Type B pancreatic cell (in vitro differentiated cells): ENCODE measurements around the gene RNF166. TPM values are rescaled to one million over a fixed set of nuclear protein-coding genes. Genes with fewer than 3 reads are reported as not detected.

ENCODE experiments used
- DNase-seq: peaks from one replicate; pipeline ENCODE4 v3.0.0; 2021; ENCODE audit warnings: mixed read lengths; ENCODE audit not compliant: unreplicated experiment; ENCODE audit errors: extremely low spot score
- H3K27ac Mint-ChIP-seq: 2 replicates; pipeline ENCODE4 v1.8.0; 2021; ENCODE audit warnings: mild to moderate bottlenecking, mixed read lengths
- H3K27me3 Mint-ChIP-seq: 2 replicates; pipeline ENCODE4 v1.8.0; 2021; ENCODE audit warnings: mixed read lengths
- H3K36me3 Mint-ChIP-seq: 2 replicates; pipeline ENCODE4 v1.8.0; 2021; ENCODE audit warnings: mixed read lengths
- H3K4me1 Mint-ChIP-seq: one replicate; pipeline ENCODE4 v1.8.0; 2021; ENCODE audit warnings: mixed read lengths; ENCODE audit not compliant: unreplicated experiment
- H3K4me3 Mint-ChIP-seq: 2 replicates; pipeline ENCODE4 v1.8.0; 2021; ENCODE audit warnings: mild to moderate bottlenecking, mixed read lengths
- H3K9me3 Mint-ChIP-seq: 2 replicates; pipeline ENCODE4 v1.8.0; 2021; ENCODE audit warnings: mixed read lengths
- CTCF ChIP-seq: fragments of 200-600 bp; sonication (generic); conservative IDR thresholded peaks from 2 replicates; pipeline ENCODE4 v1.5.0; 2021; ENCODE audit warnings: antibody characterized with exemption, mild to moderate bottlenecking
- total RNA-seq: library from RNA; stranded (reverse); gene quantifications from 2 replicates; pipeline ENCODE4 v1.2.1, GENCODE V29; 2021; ENCODE audit warnings: low replicate concordance

RNF166 gene
- total RNA-seq, 1 donor from 2014 or later = 20.1 TPM

GRCh38 chr16:88737298-88738150 is 31.3 kb upstream of the RNF166 start:
- no peak overlapping the region for H3K4me3 Mint-ChIP-seq

GRCh38 chr16:88736496-88736895 is 30.3 kb upstream of the RNF166 start:
- H3K4me3 Mint-ChIP-seq = no peak overlapping the region
- H3K9me3 Mint-ChIP-seq = no peaks in the 10 kb centered on the region
- no peak for TF ChIP-seq CTCF
- no peaks in the 10 kb centered on the region for H3K27me3 Mint-ChIP-seq
- H3K36me3 Mint-ChIP-seq = no peaks in the 10 kb centered on the region
- no peaks in the 10 kb centered on the region for H3K4me1 Mint-ChIP-seq
- DNase-seq = no peak
- H3K27ac Mint-ChIP-seq = no peak overlapping the region

More at GRCh38 chr16:88737298-88738150, 31.3 kb upstream of the RNF166 start:
- TF ChIP-seq CTCF = peak; percentile 99
- no peak for DNase-seq
- H3K27ac Mint-ChIP-seq = no peak overlapping the region
- no peaks in the 10 kb centered on the region for H3K9me3 Mint-ChIP-seq
- no peaks in the 10 kb centered on the region for H3K27me3 Mint-ChIP-seq
- H3K36me3 Mint-ChIP-seq = no peaks in the 10 kb centered on the region
- no peaks in the 10 kb centered on the region for H3K4me1 Mint-ChIP-seq

- no peaks in the 10 kb centered on the region for H3K36me3 Mint-ChIP-seq
- no peaks in the 10 kb centered on the region for H3K9me3 Mint-ChIP-seq
- H3K4me3 Mint-ChIP-seq = no peak overlapping the region
- DNase-seq = no peak
- no peak for TF ChIP-seq CTCF
- no peak overlapping the region for H3K27ac Mint-ChIP-seq
- H3K4me1 Mint-ChIP-seq = no peaks in the 10 kb centered on the region
- no peaks in the 10 kb centered on the region for H3K27me3 Mint-ChIP-seq
Observed at GRCh38 chr16:88736088-88736487, 29.9 kb upstream of the RNF166 start.

GRCh38 chr16:88735616-88736015 is 29.4 kb upstream of the RNF166 start:
- Mint-ChIP-seq H3K9me3 (no peaks in the 10 kb centered on the region), H3K27me3 (no peaks in the 10 kb centered on the region), H3K4me3 (no peak overlapping the region), H3K4me1 (no peaks in the 10 kb centered on the region), H3K27ac (no peak overlapping the region), H3K36me3 (no peaks in the 10 kb centered on the region)
- TF ChIP-seq CTCF = no peak
- no peak for DNase-seq

- H3K36me3 Mint-ChIP-seq = no peaks in the 10 kb centered on the region
- H3K27me3 Mint-ChIP-seq = no peaks in the 10 kb centered on the region
- no peak overlapping the region for H3K4me3 Mint-ChIP-seq
- H3K4me1 Mint-ChIP-seq = no peaks in the 10 kb centered on the region
- H3K9me3 Mint-ChIP-seq = no peaks in the 10 kb centered on the region
- no peak overlapping the region for H3K27ac Mint-ChIP-seq
- TF ChIP-seq CTCF = no peak
- no peak for DNase-seq
Observed at GRCh38 chr16:88735121-88735520, 28.9 kb upstream of the RNF166 start.
